G401.6 (cell line): ENCODE measurements around the gene ABTB2.

Source experiments
- FAIRE-seq: peaks from 2 replicates; lab custom pipeline; 2012; peaks lifted over from hg19 to GRCh38; lab: Jason Lieb, UNC

Gene ABTB2

DNA sequence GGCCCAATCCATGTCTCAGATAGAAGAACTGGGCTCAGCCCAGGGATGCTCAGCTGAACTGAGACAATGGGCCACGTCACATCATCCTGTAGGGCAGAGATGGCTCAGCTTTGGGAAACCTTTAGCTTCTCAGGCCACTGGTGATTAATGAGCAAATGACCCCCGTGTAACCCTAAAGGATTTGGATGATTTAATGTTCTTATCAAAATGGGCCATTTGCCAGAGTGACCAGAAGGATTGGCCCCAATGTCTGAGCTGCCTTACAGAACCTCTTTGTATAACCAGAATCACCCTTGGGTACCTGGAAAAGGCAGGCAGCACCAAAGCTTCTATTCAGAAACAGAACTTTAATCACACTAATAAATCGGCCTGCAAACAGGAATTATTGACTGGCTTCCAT is 73.7 kb downstream of the ABTB2 start:
- no peak for FAIRE-seq

DNA sequence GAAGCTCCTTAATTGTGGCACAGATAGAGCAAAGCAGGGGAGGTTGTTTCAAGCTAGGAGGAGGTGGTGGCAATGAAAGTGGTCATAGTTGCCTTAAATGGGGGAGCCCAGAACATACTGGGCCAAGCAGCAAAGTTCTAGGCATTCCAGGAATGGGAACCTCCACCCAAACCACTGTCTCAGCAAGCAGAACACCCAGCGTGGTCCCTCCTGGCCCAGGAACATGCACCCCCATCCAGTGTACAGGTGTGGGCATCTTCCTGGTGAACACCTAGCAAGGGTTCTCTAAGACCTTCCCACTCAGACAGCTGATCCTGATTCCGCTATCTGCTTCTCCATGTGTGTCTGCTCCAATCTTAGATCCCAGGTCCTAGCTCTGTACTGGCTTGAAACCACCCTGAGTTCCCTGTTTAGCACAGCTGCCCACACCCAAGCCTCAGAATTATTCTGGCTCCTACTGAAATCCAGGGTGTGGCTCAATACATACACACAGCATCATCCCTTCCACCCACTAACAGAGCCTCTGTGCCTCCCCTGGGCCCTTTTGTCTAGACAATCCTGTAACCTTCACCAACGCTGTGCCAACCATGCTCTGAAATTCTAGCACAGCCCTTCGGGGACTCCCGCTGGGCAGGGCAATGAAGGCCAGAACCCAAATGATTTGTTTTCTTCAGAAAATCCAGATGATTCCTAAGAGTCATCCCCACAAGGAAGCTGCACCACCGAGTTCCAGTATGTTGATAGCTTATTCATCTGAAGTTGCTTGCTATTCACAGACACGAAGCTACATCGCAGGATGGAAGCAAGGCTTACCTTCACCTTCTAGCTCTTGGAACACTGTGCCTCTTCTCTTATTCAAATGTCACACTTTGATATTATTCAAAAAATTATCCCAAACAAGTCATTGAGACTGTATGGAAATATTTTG is 76.6 kb downstream of the ABTB2 start:
- FAIRE-seq, result no peak

DNA sequence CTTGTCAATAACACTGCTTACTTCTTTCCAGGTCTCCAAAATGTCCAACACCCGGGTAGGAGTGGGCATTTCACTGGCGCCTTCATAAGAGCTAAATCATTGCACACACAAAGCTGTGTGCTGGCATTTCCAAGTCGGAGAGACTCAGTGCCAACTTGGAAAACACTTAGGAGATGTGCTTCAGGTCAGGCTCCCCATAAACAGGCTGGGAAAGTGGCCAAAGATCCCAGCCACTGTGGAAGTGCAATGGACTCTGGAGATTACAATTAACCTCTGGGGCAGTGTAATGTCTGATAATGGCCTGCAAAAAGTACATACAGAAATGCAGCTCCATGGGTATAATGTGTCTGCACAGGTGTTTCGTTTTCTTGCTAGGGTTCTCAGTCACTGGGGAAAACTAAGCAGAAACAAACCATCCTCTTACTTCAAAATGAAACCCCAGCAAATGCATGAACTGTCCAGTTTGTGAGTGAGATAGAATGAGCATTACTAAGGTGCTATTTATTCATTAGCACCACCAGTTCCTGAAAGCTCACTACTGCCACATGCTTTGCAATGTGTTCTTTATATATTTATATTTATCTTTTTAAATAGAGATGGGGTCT is 79.0 kb downstream of the ABTB2 start:
- no peak for FAIRE-seq

DNA sequence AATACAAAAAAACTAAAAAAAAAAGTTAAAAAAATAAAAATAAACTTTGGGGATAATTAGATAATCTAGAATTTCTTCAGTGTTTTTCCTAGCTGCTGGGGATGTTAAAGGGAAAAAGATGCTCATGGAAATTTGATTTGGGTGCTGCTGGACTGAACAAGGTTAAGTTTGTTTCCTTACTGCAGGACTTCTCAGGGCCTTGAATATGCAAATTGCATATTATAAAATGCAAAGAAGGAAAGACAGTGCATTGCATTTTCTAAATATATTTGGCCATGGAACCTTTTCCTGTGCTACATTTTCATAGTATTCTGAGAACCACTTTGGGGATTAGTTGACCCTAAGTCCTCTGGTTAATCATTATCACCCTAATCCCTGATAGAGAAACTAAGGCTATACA is 79.6 kb downstream of the ABTB2 start:
- FAIRE-seq, result no peak

DNA sequence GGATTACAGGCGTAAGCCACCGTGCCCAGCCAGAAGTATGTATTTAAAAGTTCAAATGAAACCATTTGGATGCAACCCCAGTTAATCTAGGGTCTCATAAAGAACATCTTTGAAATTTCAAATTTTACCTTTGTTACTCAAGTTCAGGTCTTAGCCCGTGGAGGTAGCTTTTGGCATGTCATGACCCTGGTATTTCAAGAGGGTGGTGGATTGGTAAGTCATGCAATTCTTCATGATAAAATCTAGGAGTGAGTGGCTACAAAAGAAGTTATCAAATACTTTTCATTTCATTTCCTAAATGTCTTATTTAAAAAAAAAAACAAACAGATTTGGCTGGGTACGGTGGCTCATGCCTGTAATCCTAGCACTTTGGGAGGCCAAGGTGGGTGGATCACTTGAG is 80.6 kb downstream of the ABTB2 start:
- FAIRE-seq, result no peak

DNA sequence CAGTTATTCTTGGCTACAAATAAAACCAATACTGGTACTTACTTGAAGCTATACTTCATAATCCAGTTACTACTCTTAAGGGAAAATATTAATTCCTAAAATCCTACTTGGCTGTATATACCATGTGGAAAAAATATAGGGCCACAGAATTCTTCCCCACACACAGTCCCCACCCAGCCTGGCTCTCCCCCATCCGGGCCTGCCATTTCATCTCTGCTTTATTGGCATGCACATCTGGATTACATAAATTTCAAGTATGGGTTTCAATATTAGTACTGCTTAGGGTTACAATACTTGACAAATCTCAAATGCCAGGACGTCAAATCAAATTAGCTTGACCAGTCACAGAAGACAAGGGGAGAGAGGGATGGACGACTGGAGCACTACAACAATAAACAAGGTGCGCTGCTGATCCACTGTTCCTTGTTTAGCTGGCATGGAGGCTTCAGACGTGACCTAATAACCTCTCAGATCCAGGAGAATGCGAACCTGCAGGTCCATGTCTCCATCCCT is 81.4 kb downstream of the ABTB2 start:
- no peak for FAIRE-seq

DNA sequence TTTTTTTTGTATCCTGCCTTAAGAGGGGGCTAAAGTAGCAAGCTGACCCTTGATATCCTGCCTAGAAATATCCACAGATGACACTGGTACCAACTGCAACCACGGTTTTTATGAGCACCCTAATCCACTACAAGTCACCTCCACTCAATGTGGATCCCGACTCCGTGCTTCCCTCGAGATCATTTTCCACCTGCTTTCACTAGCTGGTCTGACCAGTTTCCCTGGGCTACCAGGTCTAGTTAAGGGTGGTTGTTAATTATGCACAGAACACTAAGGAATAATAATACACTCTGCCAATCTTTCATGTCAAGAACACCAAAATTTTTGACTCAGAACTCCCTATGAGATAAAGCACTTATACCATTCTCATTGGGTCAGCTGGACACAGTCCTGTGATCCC is 82.3 kb downstream of the ABTB2 start:
- no peak for FAIRE-seq

DNA sequence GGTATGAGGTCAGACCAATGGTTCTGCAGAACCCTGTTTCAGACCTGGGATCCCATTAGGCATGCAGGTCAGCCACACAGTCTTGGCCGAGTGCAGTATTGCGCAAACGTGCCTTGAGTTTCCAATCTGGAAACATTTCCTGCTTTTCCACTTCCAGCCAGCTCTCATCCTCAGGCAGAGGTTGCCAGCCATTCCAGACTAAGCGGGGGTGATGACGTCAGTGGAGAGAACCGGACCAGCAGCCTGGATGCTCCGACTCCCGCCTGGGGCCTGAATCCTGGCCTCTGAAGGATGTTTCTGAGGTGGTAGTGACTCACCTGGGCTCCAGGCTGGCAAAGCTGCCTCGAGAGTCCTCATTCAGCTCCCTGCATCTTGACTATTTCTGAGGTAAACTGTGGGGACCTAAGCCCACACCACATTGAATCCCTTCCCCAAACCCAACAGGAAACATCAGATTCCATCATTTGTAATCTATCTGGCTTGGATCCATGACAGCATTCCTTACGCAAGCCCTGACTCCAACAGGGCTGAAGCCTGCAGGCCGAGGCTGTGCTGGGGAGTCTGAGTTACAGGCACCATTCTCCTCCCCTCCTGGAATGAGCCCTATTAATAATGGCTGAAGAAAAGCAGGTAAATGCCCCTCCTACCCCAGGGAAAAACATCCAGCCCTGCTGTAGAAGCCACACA is 83.0 kb downstream of the ABTB2 start:
- FAIRE-seq, result no peak

DNA sequence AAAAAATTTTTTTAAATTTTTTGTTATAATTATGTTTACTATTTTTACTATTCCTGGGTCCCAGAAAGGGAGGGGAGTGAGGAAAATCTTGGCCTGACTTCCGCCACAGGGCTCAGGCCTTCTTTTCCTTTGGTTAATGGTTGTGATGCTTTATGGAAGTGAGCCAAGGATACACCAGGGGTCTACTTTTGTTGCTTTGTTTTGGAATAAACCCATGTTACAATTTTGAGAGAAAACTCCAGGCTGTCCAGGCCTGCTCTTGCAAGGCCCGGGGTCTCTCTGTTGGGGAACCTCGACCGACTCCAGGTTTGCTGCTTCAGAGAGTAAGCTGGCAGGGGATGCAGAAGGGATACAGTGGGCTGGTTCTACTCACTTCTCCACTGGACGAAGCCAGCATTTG is 84.7 kb downstream of the ABTB2 start:
- no peak for FAIRE-seq

DNA sequence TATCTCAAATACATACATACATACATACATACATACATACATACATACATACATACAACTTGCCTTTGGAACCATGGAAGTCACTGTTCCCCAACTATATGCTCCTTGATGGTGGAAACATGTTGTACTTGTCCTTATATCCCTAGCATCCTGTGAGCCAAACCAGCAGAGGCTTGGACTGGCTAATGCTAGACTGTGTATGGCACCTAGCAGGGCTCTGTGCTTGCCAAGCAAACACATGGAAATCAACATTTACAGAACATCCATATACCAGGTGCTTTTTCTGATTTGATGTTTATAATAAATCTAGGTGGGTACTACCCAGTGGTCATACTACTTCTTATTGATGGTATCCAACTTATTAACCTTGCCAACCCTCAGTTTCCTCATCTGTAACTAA is 86.1 kb downstream of the ABTB2 start:
- FAIRE-seq, result no peak

DNA sequence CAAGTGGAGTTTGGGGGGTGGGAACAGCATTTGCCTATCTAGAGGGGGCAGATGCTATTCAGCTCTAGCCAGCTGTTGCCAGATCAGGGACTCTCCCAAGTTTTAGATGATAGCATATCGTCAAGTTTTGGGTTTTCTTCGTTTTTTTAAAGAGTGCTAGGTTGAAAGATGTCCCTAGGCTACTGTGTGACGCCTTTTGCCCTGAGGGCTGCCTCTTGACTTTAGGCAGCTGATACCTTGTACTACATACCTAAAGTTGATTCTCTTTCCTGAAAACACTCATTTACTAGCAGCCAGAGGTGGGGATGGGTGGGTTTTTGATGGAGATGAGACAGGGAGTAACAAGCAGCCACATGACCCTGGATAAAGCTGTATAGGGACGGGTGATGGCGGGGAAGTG is 87.1 kb downstream of the ABTB2 start:
- FAIRE-seq, result no peak

DNA sequence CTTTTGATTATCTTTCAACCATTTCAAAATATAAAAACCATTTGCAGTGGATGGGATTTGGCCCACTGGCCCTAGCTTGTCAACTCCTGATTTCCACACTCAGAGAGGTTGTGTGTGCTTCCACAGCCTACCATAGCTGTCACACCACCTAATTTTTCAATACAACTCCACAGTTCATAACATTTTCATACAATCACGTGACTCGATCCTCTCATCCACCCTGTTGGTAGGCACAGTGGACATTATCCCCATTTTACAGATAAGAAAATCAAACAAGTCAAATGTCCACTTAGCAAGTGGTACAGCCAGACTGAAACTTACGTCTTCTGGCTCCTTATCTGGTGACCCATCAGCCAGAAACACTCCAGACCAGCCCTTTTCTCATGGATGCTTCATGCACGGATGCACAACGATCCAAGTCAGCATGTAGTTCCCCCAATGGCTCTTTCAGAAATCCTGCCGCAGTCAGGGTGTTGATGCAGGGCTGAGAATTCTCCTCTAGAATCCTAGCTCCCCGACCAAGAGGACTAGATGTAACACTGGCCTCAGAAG is 88.0 kb downstream of the ABTB2 start:
- no peak for FAIRE-seq

DNA sequence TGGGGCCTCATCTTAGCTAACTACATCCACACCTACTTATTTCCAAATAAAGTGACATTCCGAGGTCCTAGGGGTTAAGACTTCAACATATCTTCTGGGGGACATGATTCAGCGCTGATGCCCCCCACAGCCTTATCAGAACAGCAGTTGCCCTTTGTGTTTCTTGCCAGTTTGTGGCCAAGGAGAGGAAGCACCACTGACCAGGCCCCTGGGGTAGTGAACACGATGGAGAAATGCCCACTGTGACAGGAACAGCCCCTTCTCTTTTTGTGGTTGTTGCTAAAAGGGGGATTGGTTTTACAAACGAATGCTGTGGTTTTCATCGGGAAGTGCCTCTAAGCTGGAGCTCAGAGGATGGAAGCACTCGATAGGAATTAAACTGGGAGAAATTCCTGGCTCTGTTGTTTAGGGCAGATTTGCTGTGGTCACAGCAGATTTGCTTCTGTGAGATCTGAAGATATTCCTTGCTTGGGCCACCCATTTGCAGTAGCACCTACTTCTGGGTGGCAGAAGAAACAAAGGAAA is 88.8 kb downstream of the ABTB2 start:
- no peak for FAIRE-seq

DNA sequence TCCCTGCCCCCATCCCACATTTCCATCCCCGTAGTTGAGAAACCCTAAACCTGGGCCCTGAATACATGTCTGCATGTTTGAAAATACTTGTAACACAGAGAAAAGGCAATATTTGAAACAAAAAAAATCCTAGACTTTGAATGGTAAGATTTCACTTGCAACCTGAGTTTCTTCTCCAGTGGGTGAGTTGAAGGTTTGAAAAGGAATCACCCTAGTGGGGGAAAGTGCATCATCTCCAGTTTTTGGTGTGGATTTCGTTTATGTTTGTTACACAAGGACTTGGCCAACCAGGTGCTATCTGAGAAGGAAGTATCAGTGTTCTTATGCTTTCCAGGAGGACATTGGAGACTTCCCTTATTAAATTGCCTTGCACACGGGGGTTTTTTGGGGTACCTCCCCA is 90.4 kb downstream of the ABTB2 start:
- FAIRE-seq, result no peak

DNA sequence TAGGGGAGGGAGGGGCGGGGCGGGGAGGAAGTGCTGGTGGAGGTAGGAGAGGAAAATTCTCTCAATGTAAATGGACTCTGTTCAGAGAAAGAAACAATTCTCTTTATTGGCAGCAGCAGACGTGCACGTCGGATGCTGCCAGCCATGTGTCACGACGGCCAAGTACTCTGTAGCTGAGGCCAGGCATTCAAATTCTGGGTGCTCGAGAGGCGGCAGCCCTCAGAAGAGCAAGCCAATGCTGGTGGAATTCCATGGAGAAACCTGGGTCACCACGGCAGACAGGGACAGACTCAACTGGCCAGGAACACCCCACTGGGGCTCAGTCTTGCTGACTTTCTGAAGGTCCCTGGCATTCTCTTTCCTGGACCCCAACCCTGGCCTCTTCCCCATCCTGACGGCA is 90.8 kb downstream of the ABTB2 start:
- no peak for FAIRE-seq

DNA sequence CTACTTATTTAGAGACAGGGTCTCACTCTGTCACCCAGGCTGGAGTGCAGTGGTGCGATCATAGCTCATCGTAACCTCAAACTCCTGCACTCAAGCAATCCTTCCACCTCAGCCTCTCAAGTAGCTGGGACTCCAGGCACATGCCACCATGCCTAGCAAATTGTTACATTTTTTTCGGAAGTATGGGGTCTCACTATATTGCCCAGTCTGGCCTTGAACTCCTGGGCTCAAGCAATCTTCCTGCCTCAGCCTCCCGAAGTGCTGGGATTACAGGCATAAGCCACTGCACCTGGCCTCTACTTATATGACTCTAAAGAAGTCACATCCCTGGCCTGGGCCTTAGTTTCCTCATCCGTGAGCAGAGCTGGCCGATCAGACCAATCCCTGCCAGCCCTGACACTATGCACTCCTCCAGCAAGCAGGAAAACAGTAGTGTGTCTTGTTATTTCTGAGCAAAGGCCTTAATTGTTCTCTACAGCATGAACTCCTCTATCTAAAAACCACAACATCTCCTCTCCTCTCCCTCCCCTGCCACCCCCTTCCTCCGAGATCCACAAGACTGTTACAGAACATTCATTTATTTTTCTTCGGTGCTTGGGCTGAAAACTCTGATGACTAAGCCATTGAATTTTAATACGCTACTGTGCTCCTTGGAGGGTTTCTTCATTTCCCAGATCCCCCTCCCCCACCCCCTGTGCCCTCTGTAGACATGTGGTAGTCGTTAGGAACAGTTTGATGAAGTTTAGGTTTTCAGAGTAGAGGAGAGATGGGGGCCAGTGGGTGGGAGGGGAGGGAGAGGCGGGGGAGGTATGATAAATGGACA is 91.5 kb downstream of the ABTB2 start:
- no peak for FAIRE-seq

DNA sequence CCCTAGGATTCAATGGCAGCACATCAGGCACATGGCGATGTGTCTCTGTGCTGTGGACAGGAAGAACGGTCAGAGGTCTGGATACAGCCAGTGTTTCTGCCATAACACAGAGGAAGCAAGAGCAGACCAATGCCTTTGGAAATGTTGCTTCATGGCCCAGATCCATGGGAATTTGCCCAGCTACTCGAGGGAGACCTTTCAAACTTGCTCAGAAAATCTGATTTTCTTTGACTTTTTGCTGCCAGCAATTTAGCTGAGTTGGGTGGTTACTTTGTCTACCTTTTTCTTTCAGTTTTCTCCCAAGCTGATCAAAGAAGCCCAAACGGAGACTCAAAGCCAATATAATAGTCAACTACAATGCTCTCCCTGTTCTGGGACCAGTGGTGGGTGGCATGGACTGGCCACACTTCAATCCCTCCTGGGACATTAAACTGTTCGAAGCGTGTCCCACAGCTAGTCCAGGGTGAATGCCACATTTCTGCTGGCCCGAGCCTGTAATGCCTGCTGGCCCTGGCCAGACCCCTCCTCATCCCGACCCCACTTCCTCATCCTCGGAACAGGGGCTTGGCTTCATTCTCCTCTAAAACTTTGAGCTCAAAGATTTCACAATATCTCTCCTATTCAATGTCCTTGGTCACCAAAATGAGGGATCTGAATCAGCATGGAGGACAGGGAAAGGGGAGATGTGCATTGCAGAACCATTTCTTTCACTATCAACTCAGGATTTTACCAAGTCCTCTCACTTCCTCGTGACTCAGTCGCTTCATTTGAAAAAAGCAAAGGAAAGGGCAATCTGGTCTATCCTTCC is 93.3 kb downstream of the ABTB2 start:
- FAIRE-seq, result no peak

DNA sequence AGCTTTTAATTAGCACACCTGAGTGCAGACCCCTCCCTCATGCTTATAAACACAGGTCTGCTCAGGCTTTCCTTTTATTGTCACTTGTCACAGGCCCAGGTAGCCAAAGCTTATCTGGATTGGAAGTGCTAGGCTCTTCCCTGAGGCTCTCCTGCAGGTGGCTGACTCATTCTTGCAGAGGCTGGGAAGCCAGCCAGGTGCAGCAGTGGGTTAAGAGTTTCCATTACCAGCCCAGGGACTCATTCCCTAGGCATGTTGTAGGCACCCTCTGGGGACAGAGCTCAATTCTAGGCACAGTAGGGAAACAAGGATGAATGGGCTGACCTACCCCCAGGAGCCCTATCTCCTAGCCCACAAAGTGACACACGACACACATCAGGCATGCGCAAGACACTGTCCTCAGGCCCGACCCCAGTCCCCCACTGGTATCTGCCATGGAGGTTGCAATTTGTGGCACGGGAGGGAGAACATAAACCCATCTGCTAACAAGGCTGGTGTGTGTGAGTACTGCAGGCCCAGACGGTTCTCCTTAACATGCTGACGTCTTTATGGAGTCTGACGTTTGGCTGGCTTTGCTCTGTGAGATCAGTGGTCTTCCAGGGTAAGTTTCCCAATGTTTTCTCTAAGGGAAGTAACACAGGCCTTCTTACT is 94.2 kb downstream of the ABTB2 start:
- no peak for FAIRE-seq

DNA sequence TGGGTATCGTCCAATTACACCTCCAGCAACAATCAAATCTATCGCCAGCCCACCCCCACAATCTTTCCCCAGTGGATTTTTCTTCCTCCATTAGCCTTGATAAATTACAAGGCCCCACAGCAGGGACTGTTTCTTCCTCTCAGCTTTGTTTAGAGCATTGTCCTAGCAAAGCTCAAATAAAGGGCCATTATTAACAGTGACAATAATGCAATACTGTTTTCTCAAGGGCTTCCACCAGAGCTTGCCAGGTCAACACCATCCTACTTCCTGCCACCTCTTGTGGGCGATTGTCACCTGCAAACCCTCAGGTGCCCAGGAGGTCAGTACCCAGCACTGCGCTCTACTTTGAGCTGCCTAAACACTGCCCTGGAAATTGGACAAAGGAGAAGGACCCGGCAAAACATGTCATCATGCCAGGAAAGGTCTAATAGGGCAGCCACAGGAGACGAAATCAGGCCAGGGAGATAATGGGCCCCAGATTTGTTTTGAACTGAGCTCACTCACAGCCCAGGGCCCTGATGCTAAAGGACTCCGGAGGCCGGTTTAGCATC is 95.2 kb downstream of the ABTB2 start:
- FAIRE-seq, result no peak

DNA sequence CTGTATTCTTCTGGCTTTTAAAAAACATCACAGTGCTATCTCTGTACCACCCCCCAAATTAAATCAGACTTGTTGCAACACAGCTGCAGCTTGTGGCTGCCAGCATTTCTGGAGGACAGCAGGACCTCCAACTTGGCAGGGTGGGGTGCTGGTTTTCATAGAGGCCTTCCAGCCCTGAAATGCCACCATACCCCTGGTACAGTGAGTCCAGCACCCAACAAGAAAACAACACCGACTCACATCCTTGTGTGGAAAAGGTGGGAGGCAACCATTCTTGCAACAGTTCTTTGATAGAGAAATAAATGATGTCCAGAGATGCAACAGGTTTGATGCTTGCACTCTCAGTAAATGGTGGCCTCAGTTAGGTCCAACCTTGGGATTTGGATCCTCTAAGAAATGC is 96.0 kb downstream of the ABTB2 start:
- no peak for FAIRE-seq
